CD4-positive, alpha-beta T cell treated with Interferon gamma for 1 hour (primary cell): ENCODE results near the gene SLC5A10.
A peak's percentile ranks its signal among the peaks of the same experiment; 100 is the strongest.
"Not testable (repeated sequence)": the region's sequence is repeated elsewhere in the genome, so short reads cannot be mapped to it uniquely, and the experiment has no call there.

ENCODE experiments used
- DNase-seq: peaks from one replicate; pipeline ENCODE4 v3.0.0-alpha.2; 2020

SLC5A10 gene

DNA sequence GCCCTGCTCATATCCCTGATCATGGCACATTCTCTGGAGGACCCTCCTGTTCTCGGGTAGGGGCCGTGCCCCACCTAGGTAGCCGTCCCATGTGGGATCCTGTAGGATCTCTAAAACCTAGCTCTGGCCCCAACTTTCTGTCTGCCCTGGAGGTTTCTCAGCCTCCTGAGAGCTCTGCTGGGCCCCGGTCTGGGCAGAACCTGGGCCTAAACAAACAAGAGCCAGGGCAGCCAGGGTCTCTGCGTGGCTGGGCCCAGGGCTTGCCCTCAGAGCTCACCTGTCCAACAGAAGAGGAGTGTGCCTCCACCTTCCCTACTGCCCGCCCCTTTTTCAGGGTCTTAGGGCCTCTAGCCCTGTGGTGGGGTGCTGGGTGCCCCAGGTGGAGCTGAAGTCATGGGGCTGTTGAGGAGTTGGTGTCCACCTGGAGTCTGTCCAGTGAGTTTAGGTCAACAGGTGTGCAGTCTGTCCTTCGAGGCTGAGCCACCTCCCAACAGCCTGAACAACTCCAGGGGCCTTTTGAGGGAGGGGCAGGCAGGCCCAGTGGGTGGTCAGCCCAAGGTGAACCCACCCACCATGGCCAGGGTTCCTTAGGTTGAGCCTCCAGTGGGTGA lies 69.2 kb downstream of the SLC5A10 start:
- DNase-seq: not testable (repeated sequence)

DNA sequence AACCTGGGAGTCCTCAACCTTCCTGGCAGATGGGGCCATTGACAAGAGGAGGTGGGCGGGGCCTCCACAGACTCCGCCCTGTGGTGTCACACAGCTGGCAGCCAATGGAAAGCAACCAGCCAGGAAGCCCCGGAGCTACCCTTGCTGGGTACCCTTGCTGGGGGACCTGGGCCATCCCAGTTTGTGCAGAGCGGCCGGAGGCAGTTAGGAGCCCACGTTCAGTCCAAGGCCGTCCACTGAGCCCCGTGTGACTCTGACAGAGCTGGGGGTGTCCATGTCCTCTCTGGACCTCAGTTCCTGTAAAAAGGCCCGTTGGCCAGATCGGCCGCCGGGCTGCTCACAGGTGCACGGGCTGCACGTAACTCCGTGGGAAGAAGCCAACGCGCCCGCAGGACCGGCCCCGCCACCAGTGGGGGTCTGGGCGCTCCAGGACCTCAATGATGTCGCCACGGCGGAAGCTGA lies 69.7 kb downstream of the SLC5A10 start:
- peak; percentile 38 for DNase-seq

DNA sequence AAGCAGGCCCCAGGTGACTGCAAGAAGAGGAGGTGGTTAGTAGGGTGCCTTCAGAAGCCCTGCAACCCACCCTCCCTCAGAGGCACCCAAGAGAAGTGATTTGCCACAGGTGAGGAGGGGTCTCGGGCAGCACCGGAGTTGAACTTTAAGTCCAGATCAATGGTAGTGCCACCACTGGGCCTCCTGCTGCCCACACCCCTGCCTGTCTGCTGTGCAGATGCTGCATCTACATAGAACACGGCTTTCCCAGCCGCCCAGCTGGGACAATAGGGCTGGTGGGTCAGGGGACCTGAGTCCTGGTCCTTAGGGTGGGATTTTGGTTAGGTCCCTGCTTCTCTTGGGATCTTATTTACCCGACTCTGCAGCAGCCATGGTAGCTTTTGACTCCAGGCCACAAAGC lies 70.2 kb downstream of the SLC5A10 start:
- DNase-seq: no peak

DNA sequence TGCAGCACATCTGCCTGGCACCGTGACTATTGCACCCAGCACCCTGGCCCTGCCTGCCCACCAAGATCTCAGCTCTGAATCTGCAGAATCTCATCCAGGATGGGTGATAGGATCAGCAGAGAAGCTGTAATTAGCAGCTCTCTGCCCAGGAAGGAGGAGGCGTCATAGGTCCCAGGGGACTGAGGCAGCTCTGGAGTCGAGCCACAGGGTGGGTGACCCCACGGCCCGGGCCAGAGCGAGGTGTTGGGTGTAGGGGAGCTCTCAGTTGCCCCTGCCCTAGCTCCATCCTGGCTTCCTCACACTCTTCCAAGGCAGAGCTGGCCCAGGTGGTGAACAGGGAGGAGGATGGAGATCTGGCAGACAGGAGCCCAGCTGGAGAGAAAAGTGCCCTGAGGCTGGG lies 70.8 kb downstream of the SLC5A10 start:
- DNase-seq: no peak

DNA sequence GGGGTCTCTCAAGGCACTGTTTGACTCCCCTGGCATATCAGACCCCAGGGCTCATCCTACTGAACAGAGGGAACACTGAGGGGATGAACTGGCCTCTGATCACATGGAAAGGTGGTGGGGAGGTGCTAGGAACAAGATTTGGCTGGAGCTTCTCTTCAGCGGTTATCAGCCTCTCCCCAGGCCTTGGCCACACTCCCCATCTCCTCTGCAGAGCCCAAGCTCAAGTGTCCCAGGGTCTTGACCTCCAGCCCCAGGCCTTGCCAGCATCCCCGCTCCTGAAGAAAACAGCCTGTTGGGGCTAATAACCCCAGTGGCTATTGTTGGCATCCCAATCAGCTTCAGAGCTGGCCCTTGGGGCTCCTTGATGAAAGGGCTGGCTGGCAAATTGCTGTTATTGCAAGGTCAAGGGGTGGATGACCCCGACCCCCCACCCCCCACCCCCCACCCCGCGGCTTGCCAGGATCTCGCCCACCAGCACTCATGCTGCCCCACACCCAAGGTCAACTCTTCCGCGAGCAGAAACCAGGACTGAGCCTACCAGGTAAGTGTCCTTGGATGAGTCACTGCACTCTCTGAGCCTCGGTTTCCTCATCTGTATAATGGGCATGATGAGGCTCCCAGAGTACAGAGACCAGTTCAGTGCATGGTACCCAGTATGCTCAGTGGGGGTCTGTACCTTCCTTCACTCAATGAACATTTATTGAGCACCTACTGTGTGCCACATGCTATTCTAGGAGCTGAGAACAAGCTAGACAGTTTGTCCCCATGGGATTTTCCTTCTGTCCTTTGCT lies 71.4 kb downstream of the SLC5A10 start:
- DNase-seq: no peak

DNA sequence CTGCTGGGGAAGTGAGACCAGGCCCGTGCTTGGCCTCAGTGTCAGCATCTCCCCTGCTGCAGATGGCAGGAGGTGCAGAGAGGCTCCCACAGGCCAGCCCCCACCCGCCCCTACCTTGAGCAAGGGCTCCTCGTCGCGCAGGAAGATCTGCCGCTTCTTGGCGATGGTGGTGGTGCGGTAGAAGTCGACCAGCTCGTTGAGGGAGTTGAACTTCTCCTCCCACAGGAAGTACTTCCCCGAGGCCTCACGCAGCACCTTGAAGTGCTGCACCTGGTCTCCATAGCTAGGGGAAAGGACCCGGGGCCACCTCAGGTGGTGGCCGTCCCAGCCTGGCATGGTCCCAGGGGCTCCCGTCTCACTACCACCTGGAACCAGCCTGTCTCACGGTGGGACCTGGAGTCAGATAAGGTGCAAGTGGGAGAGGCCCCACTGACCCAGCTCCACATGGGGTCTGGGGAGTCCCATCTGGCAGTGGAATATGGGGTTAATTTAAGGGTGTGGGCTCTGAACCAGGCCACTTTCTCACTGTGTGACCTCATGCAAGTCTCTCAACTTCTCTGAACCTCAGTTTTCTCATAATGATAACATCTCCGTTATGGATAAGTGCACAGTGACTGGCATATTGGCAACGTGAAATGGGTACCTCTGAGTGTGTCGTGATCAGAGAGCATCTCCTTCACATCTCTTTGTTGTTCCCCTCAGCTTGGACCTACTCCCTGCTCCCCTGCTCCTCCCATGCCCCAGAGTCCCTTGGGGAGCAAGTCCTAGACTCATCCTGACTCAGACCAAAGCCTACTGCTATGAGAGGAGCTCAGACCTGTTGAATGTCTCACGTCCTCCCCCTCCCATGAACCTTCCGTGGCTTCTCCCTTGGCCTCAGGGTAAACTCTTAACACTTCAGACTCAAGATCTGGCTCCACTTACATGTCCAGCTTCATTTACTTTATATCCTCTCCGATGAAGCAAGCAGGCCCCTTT lies 72.4 kb downstream of the SLC5A10 start:
- no peak for DNase-seq

DNA sequence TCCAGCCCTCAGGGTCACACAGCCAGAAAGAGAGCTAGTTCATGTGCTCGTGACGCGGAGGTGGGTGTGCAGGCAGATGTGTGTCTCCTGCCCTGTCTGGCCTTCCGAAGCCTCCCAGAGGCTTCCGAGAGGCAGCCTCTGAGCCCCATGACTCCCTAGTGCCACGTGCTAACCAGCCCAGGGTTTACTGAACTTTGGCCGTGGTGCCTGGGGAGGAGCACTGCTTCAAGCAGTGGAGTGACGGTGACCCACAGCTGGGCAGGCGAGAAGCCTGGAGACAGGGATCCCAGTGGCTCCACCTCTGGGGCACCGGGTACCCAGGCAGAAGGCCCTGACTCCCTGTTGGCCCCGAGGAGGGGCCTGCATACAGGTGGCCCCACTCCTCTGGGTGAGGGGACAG lies 76.7 kb downstream of the SLC5A10 start:
- DNase-seq: not testable (repeated sequence)

DNA sequence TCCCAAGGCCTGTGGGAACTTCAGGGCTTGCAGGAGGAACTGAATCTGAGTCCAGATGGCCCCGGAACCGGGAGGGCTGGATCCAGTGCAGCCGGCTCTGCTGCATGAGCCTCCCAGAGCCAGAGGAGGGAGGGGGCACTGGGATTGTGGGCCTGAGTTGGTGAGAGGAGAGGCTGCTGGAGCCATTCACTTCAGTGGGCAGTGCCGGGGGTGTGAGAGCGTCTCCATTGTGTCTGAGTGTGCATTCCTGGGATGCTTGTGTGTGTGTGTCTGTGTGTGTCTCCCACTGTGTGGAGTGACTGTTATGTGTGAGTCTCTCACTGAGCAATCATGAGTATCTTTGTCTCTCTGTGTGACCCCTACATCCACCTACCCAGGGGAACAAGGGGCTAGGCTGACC lies 77.8 kb downstream of the SLC5A10 start:
- not testable (repeated sequence) for DNase-seq

DNA sequence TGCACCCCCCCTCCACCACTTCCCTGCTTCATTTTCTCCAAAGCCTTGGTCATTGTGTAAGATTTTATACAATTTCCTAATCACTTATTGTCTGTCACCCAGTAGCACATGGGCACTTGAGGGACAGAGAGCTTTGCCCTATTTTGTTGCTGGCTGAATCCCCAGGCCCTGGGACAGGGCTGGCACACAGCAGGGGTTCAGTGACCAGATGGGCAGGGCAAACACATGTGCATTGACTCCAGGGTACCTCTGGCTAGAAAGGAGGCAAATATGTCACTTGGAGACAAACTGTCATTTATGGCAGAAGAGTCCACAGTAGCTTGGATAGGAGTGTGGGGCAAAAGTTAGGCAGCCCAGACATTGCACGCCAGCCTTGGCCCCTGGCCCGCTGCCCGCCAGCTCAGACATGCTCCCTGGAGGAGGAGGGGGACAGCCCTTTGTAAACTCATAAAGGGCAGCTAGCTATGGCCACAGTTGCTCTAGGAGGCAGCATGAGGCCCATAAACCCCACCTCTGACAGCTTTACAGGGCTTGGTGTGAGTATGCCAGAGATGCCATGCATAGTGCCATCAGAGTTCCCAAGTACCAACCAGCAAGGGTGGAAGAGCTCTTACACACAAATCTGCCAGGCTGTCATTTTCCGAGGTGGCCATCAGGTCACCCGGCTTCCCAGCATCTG lies 78.9 kb downstream of the SLC5A10 start:
- not testable (repeated sequence) for DNase-seq

DNA sequence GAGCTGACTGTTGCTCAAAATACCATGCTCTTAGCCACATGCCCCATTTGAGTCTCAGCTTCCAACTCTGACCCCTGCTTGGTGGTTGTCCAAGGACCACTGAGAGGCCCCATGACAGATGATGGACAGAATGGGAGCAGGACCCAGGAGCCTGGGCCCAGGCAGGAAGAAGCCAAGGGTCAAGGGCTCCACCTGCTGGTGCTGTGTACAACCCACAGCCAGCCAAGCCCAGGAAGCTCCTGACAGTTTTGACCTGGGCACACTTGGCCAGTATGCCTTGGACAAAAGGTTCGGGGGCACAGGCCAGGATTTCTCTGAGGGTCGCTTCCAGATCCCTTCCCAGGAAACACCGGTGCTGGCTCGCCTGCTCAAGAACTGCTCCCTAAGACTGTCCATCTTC lies 79.8 kb downstream of the SLC5A10 start:
- peak; percentile 45 for DNase-seq

DNA sequence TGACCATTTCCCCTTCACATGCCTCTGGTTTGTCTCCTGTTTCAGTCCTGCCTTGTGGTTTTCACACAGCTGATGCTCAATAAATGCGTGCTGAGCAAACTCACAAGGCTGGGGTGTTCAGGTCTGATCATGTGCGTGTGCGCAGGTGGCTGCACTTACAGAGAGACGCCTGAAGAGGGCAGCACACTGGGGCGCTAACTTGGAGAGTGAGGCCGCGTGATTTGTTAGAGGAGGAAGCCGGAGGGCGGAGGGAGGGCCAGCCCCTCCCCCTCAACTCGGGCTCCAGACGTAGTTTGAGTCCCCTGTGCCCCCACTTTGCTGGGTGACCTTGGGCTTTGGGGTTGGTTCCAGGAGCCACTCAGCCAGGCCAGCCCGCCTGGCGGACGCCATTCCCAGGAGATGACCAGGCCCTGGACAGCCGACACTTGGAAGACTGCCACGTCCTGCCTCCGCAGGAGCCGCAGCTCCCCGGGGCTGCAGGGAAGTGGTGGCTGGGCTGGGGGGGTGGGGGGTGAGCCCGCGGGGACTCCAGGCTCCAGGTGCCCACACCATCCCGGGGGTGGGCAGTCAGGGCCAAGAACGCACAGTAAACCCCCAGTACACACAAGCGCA lies 80.5 kb downstream of the SLC5A10 start:
- not testable (repeated sequence) for DNase-seq

DNA sequence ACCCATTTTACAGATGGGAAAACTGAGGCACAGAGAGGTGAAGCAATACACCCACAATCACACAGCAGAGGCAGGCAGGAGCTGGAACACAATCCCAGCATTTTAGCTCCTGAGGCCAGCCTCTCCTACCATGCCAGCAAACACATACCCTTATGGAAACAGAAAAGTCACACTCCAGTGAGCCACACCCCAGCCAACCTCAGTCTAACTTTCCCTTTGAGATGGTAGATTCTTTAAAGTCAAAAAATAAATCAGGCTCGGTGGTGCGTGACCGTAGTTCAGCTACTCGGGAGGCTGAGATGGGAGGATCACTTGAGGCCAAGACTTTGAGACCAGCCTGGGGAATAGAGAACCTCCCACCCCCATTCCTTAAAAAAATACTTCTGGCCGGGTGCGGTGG lies 84.2 kb downstream of the SLC5A10 start:
- DNase-seq: not testable (repeated sequence)

DNA sequence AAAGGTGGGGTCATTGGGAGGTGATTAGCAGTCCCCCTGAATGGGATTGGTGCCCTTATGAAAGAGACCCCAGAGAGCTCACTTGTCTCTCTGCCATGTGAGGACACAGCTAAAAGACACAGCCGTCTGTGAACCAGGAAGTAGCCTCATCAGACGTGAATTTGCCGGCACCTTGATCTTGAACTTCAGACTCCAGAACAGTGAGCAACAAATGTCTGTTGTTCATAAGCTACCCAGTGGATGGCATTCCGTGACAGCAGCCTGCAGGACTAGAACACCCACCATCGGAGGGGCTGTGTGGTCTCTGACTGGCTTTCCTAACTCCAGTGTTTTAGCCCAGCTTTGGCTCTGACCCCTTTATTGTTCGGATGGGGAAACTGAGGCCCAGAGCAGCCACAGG lies 85.6 kb downstream of the SLC5A10 start:
- DNase-seq: not testable (repeated sequence)

DNA sequence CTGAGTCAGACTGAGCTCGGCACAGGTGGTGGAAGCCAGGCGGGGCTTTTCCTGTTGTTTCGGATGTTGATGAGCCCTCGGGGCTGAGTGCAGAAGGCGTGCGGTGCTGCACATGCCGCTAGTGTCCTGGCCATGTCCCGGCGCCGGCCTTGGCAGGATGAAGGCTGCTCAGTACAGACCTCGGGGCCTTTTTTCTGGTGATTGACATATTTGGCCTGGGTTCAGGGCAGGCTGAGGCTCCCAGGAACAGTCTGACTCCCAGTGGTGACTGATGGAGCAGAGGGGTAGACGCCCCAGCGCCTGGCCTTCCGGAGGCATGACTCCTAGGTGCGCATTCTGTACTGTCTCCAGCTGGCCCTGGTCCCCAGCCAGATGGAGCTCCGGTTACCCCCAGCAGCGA lies 86.0 kb downstream of the SLC5A10 start:
- DNase-seq: not testable (repeated sequence)

DNA sequence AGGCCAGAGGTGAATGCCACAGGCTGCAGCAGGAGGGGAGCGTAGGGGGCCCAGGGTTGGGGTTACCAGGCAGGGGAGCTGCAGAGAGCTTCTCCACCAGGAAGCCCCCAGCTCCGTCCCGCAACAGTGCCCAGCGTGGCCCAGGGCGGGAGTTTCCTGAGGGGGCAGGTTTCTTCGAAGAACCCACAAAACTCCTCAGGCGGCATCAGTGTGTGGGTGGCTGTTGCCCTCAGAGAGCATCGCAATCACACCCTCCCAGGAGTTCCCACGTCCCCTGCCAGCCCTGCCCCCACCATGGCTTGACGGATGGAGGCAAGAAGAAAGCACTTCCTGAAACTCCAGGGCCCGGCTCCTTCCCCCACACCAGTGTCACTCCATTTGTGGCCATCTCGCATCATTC lies 86.8 kb downstream of the SLC5A10 start:
- not testable (repeated sequence) for DNase-seq

DNA sequence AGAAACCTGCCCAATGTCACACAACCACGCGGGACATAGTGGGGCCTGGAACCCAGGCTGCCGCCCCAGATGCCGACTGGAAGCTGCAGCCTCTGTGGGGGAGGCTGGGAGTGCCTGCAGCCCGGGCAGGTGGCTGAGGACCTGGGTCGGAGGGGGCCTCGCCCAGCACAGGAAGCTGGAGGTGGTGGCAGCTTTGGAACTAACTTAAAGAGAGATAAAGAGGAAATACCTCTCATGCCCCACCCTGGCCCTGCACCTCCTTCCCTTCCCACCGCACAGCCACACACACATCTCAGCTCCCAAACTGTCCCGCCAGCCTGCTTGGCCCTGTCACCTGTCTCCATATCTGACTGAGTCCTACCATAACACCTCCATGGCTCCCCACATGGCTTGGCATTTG lies 88.4 kb downstream of the SLC5A10 start:
- not testable (repeated sequence) for DNase-seq

DNA sequence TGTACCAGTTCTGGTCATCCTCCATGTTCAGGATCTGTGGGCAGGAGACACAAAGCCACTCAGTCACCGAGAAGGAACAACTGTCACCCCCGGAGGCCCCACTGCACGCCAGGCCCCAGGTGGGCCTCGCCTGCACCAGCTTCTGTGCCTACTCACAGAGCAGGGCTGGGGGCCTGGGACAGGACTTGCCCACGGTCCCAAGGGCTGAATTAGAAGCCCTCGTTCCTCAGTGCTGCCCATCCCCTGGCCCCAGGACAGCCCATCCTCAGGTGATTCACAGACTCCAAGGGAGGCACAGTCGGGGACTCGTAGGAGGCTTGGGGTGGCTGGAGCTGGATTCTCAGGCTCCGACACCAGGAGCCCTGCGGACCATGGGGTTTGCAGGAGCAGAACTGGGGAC lies 89.9 kb downstream of the SLC5A10 start:
- not testable (repeated sequence) for DNase-seq

DNA sequence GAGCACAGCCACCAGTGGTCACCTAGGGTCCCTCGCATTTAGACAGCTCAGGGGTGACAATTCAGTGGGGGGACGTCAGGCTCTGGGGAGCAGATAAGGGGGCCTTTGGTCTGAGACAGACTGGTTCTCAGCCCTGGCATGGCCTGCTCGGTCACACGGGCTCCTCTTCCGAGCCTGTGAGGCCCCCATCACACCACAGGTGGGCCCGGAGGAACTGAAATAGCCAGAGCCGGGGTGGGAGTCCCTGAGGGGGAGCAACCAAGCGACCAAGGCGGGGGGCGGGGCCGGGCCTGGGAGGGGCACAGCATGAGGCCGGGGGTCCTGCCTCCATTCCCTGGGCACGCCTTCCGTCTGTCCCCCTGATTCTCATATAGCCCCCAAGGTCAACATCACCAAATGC lies 90.4 kb downstream of the SLC5A10 start:
- not testable (repeated sequence) for DNase-seq

DNA sequence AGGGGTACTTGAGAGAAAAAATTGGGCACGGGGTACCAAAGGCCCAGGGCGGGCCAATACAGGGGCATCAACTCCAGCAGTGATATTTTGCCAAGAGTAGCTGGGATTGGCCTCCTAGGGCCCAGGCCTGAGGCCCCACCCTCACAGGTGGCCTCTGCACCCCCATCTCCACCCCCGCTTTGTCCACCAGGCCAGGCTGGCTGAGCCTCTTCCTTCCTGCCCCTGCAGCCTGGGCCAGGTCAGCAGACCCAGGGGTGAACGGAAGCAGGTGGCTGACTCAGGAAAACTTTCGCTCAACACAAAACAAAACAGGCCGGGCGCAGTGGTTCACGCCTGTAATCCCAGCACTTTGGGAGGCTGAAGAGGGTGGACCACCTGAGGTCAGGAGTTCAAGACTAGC lies 91.1 kb downstream of the SLC5A10 start:
- DNase-seq: not testable (repeated sequence)

DNA sequence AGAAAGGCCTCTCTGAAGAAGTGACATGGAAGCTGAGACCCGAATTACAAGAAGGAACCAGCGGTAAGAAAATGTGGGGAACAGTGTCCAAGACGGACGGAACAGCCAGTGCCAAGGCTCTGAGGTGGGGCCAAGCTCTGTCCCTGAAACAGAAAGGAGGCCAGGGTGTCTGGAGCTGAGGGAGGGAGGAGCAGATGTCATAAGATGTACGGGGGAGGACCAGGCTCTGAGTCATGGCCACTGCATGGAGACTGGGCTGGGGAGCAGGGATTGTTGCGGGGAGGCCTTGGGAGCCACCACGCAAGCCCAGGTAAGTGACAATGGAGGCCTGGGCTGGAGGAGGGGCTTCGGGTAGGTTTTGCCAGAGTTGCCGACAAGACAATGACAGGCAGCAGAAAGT lies 92.7 kb downstream of the SLC5A10 start:
- not testable (repeated sequence) for DNase-seq

DNA sequence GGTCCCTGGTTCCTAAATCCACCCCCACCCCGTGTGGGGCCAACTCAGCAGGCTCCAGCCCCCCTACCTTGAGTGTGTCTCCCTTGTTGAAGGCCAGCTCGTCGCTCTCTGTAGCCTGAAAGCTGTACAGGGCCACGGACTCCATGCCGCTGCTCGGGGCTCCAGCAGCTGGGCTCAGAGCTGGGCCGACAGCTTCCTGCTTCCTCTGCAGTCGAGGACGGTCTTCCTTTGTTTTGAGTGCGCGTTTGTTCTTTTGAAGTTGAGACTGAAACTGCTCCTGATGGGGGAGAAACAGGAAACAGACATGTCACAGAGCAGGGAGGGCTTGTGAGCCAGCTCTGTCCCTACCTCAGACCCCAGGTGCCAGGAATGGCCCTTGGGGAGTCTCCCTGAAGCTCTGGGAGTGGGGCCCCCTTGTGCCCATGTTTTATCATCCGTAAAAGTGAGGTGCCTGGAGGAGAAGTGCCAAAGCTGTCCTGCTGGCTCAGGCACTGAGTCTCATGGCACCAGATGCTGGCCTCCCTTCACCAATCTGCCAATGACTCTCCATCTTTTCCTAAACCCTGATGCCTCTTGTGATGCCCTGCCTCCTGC lies 94.9 kb downstream of the SLC5A10 start, which contains the start of gene GRAP:
GRAP (minus strand) TSS at position 176 of the 594 bp plus-strand sequence; CDS start at position 145, 31 bp downstream.
- not testable (repeated sequence) for DNase-seq
